SK-N-SH (cell line): ENCODE results near the gene UST. TPM values are rescaled to one million over a fixed set of nuclear protein-coding genes. Genes with fewer than 3 reads are reported as not detected.

Source experiments
- CTCF ChIA-PET: fragments of 300-600, 350-600 bp; formaldehyde crosslinking; extraction: SDS; loops from one replicate; lab custom pipeline; 2021; lab: Yijun Ruan, JAX
- POLR2A ChIA-PET: fragments of 350-600 bp; sonication (Branson Sonifier 250); formaldehyde crosslinking; extraction: SDS; loops from one replicate; lab custom pipeline; 2020; ENCODE audit warnings: antibody characterized with exemption, inconsistent platforms; lab: Yijun Ruan, JAX
- DNase-seq: peaks from one replicate; pipeline ENCODE4 v3.0.0; 2012
- H2AFZ ChIP-seq: fragments of 200-600 bp; sonication (generic); 2 replicates; pipeline ENCODE4 v1.8.1; 2016; ENCODE audit warnings: antibody characterized with exemption, mild to moderate bottlenecking, low read depth
- H3F3A ChIP-seq: fragments of 200-600 bp; sonication (generic); replicated peaks from 2 replicates; pipeline ENCODE3; 2016; ENCODE audit warnings: antibody characterized with exemption, mild to moderate bottlenecking; ENCODE audit not compliant: insufficient read depth
- H3K27ac ChIP-seq, 2 experiments: fragments of 200-500 bp in 1 of 2; fragments of 200-600 bp in 1 of 2; sonication (Bioruptor generic) in 1 of 2; sonication (generic), shearing (Covaris generic) in 1 of 2; 2 replicates each; pipeline versions ENCODE4 v1.5.1 to v1.6.1; 2014 to 2016; ENCODE audit warnings: low read depth in 2 of 2, inconsistent platforms in 1 of 2, low read length in 1 of 2, mild to moderate bottlenecking in 1 of 2, mixed read lengths in 1 of 2
- H3K27me3 ChIP-seq: fragments of 200-600 bp; sonication (generic), shearing (Covaris generic); 2 replicates; pipeline ENCODE4 v1.6.1; 2016; ENCODE audit warnings: mixed run types; ENCODE audit not compliant: insufficient read depth
- H3K36me3 ChIP-seq, 2 experiments: fragments of 200-500 bp in 1 of 2; fragments of 200-600 bp in 1 of 2; sonication (Bioruptor generic) in 1 of 2; sonication (generic) in 1 of 2; replicated peaks in 1 of 2; 2 replicates each; pipeline versions ENCODE3 to v1.5.1; 2014 to 2016; ENCODE audit warnings: low read length in 1 of 2, mild to moderate bottlenecking in 1 of 2; ENCODE audit not compliant: insufficient read depth in 2 of 2, control insufficient read depth in 1 of 2
- H3K4me1 ChIP-seq, 2 experiments: fragments of 200-500 bp in 1 of 2; fragments of 200-600 bp in 1 of 2; sonication (Bioruptor generic) in 1 of 2; sonication (generic), shearing (Covaris generic) in 1 of 2; 2 replicates each; pipeline versions ENCODE4 v1.5.1 to v1.6.1; 2014 to 2016; ENCODE audit warnings: low read depth in 1 of 2, low read length in 1 of 2, mixed run types in 1 of 2; ENCODE audit not compliant: insufficient read depth in 2 of 2, control insufficient read depth in 1 of 2
- H3K4me2 ChIP-seq: fragments of 200-600 bp; sonication (generic), shearing (Covaris generic); 2 replicates; pipeline ENCODE4 v1.6.1; 2017; ENCODE audit warnings: mixed run types
- H3K4me3 ChIP-seq, 2 experiments: fragments of 200-500 bp in 1 of 2; fragments of 200-600 bp in 1 of 2; sonication (Bioruptor generic) in 1 of 2; sonication (generic), shearing (Covaris generic) in 1 of 2; 2 replicates each; pipeline versions ENCODE4 v1.5.1 to v1.8.1; 2014 to 2016; ENCODE audit warnings: low read depth in 2 of 2, inconsistent platforms in 1 of 2, low read length in 1 of 2, mild to moderate bottlenecking in 1 of 2, mixed read lengths in 1 of 2, moderate library complexity in 1 of 2
- H3K79me2 ChIP-seq: fragments of 200-600 bp; sonication (generic); 2 replicates; pipeline ENCODE4 v1.8.1; 2017; ENCODE audit warnings: mild to moderate bottlenecking; ENCODE audit not compliant: insufficient read depth
- H3K9ac ChIP-seq: fragments of 200-600 bp; sonication (generic); 2 replicates; pipeline ENCODE4 v1.6.1; 2017; ENCODE audit warnings: mixed run types
- H3K9me2 ChIP-seq: fragments of 200-600 bp; sonication (generic); 2 replicates; pipeline ENCODE4 v1.6.1; 2017; ENCODE audit warnings: mixed run types
- H3K9me3 ChIP-seq: fragments of 200-600 bp; sonication (generic); 2 replicates; pipeline ENCODE4 v1.6.1; 2017; ENCODE audit warnings: mixed run types, mild to moderate bottlenecking, moderate library complexity
- H4K20me1 ChIP-seq: fragments of 200-600 bp; sonication (generic); 2 replicates; pipeline ENCODE4 v1.6.1; 2017; ENCODE audit warnings: mild to moderate bottlenecking, mixed run types; ENCODE audit not compliant: insufficient read depth
- EP300 ChIP-seq, 2 experiments: IDR thresholded peaks; 2 replicates each; pipeline versions ENCODE4 v1.4.0 to v1.6.1; 2012; ENCODE audit warnings: borderline replicate concordance in 1 of 2, low read depth in 1 of 2, low read length in 1 of 2
- FOSL2 ChIP-seq: IDR thresholded peaks from 2 replicates; pipeline ENCODE4 v1.4.0; 2012; ENCODE audit warnings: low read depth, mild to moderate bottlenecking, moderate library complexity, borderline replicate concordance
- GABPA ChIP-seq: IDR thresholded peaks from 2 replicates; pipeline ENCODE4 v1.4.0; 2012; ENCODE audit warnings: low read depth, mild to moderate bottlenecking
- MEF2A ChIP-seq: IDR thresholded peaks from 2 replicates; pipeline ENCODE4 v1.4.0; 2012; ENCODE audit warnings: low read depth, borderline replicate concordance
- MXI1 ChIP-seq: IDR thresholded peaks from 2 replicates; pipeline ENCODE4 v1.6.1; 2012; ENCODE audit warnings: mild to moderate bottlenecking, low read depth, low read length, improper control_type of control experiment
- PBX3 ChIP-seq: IDR thresholded peaks from 2 replicates; pipeline ENCODE4; 2012
- POLR2AphosphoS5 ChIP-seq: IDR thresholded peaks from 2 replicates; pipeline ENCODE4 v1.6.1; 2012; ENCODE audit warnings: low read depth, low read length
- RAD21 ChIP-seq: IDR thresholded peaks from 2 replicates; pipeline ENCODE4 v1.6.1; 2012; ENCODE audit warnings: mild to moderate bottlenecking, low read length
- RXRA ChIP-seq: IDR thresholded peaks from 2 replicates; pipeline ENCODE4 v1.4.0; 2012; ENCODE audit warnings: low read depth, mild to moderate bottlenecking, borderline replicate concordance
- SMC3 ChIP-seq: IDR thresholded peaks from 2 replicates; pipeline ENCODE4 v1.6.1; 2012; ENCODE audit warnings: low read depth, low read length, improper control_type of control experiment
- TAF1 ChIP-seq: IDR thresholded peaks from 2 replicates; pipeline ENCODE4 v1.6.1; 2012; ENCODE audit warnings: low read depth, mild to moderate bottlenecking, low read length, moderate library complexity, borderline replicate concordance
- TEAD4 ChIP-seq: IDR thresholded peaks from 2 replicates; pipeline ENCODE4 v1.4.0; 2012; ENCODE audit warnings: mild to moderate bottlenecking, borderline replicate concordance; ENCODE audit not compliant: insufficient read depth
- USF2 ChIP-seq: fragments of 150-350 bp; IDR thresholded peaks from 2 replicates; pipeline ENCODE4 v1.6.1; 2017; ENCODE audit warnings: antibody characterized with exemption, low read length, low read depth, borderline replicate concordance
- ZBTB33 ChIP-seq: IDR thresholded peaks from 2 replicates; pipeline ENCODE4 v1.4.0; 2012; ENCODE audit warnings: low read depth, borderline replicate concordance
- WGBS: methylation state at CpG from one replicate; pipeline ENCODE4 v1.1.6; 2017; ENCODE audit warnings: low lambda C conversion rate; 5-methylcytosine and 5-hydroxymethylcytosine counted together
- polyA plus RNA-seq, 3 experiments: library from polyadenylated mRNA; depleted of rRNA; stranded (reverse); fragments of >200 nt; gene quantifications; 2 replicates each; pipeline ENCODE4 v1.2.3, GENCODE V29; 2012
- TF ChIP-seq, protein P1 (sequence below): fragments of 150-350 bp; IDR thresholded peaks from 2 replicates; pipeline ENCODE4 v1.6.1; 2016; ENCODE audit warnings: mild to moderate bottlenecking, low read depth, low read length
- TF ChIP-seq, protein P2 (sequence below): IDR thresholded peaks from 2 replicates; pipeline ENCODE4 v1.4.0; 2012; ENCODE audit warnings: low read depth
- TF ChIP-seq, protein P3 (sequence below): fragments of 200-600 bp; sonication (generic); IDR thresholded peaks from 2 replicates; pipeline ENCODE4 v1.6.1; 2017; ENCODE audit warnings: antibody characterized with exemption, mild to moderate bottlenecking, moderate library complexity

Gene UST
- polyA plus RNA-seq, 1 of the 3 experiments (the other 2 are of a cell fraction): 1.7 TPM

DNA sequence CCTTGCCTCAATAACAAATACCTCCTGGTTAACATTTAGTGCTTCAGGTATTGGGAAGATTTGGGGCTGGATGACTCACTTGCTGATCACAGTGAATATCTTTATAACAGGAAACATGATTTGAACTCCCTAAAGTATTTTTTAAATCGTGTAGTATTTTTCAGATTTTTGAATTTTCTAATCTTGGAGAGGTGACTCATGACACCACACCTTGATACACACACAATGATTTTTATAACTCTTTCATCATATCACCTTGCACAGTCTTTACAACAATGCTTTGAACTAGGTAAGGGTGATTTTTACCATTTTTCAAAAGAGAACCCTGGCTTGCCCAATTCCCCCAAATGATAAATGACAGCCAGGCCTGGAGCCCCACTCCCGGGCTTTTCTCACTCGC is 273.5 kb downstream of the UST start:
- Histone ChIP-seq H4K20me1 (no peaks in the 10 kb centered on the region), H3K27me3 (no peaks in the 10 kb centered on the region), H3K9me3 (no peaks in the 10 kb centered on the region), H3K9ac (no peak overlapping the region), H2AFZ (no peak overlapping the region), H3K4me2 (no peak overlapping the region), H3K79me2 (no peaks in the 10 kb centered on the region), H3K36me3 (no peaks in the 10 kb centered on the region), H3K27ac (no peak overlapping the region), H3F3A (peaks cover 8% of the 10 kb centered on the region), H3K9me2 (no peaks in the 10 kb centered on the region), H3K4me1 (peaks cover 0 to 5% of the 10 kb centered on the region in 2 experiments; a peak in 1 of 4 replicates), H3K4me3 (no peak overlapping the region)
- POLR2A ChIA-PET: no interaction called here
- DNase-seq: no peak
- TF ChIP-seq POLR2AphosphoS5 (no peak), MEF2A (no peak), MXI1 (no peak), PBX3 (no peak), TEAD4 (no peak), ZBTB33 (no peak), RXRA (no peak), EP300 (IDR thresholded peaks at IDR 0.05; ENCODE audit: borderline replicate concordance in 1 of 2, low read depth in 1 of 2, low read length in 1 of 2) (no peak), SMC3 (no peak), USF2 (no peak), GABPA (no peak), RAD21 (no peak), FOSL2 (no peak), TAF1 (no peak)
- TF ChIP-seq, protein P1, sequence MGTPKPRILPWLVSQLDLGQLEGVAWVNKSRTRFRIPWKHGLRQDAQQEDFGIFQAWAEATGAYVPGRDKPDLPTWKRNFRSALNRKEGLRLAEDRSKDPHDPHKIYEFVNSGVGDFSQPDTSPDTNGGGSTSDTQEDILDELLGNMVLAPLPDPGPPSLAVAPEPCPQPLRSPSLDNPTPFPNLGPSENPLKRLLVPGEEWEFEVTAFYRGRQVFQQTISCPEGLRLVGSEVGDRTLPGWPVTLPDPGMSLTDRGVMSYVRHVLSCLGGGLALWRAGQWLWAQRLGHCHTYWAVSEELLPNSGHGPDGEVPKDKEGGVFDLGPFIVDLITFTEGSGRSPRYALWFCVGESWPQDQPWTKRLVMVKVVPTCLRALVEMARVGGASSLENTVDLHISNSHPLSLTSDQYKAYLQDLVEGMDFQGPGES: no peak
- TF ChIP-seq, protein P2, sequence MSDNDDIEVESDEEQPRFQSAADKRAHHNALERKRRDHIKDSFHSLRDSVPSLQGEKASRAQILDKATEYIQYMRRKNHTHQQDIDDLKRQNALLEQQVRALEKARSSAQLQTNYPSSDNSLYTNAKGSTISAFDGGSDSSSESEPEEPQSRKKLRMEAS: no peak
- TF ChIP-seq, protein P3, sequence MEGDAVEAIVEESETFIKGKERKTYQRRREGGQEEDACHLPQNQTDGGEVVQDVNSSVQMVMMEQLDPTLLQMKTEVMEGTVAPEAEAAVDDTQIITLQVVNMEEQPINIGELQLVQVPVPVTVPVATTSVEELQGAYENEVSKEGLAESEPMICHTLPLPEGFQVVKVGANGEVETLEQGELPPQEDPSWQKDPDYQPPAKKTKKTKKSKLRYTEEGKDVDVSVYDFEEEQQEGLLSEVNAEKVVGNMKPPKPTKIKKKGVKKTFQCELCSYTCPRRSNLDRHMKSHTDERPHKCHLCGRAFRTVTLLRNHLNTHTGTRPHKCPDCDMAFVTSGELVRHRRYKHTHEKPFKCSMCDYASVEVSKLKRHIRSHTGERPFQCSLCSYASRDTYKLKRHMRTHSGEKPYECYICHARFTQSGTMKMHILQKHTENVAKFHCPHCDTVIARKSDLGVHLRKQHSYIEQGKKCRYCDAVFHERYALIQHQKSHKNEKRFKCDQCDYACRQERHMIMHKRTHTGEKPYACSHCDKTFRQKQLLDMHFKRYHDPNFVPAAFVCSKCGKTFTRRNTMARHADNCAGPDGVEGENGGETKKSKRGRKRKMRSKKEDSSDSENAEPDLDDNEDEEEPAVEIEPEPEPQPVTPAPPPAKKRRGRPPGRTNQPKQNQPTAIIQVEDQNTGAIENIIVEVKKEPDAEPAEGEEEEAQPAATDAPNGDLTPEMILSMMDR: no peak
- 65% methylated on average over 3 of the region's 3 CpGs for WGBS
- CTCF ChIA-PET: no interaction called here
